Activated CD8-positive, alpha-beta T cell treated with anti-CD3 and anti-CD28 coated beads, Interleukin-2, amount 10 ng/mL, durations not matched to agents 7 days and 5 days (primary cell): Measurements from ENCODE around the gene SCN2B. TPM values are rescaled to one million over a fixed set of nuclear protein-coding genes. Genes with fewer than 3 reads are reported as not detected.

ENCODE experiments used
- ATAC-seq: fragments of 150-1000 bp; cut with Tn5 transposase; one replicate; pipeline ENCODE4 v1.10.0; 2021; ENCODE audit warnings: moderate library complexity
- CTCF ChIA-PET: fragments of 350-600 bp; sonication (Branson Sonifier 250); formaldehyde crosslinking; loops from one replicate; lab custom pipeline; 2021; ENCODE audit warnings: antibody characterized with exemption; lab: Charles Lee
- POLR2A ChIA-PET: fragments of 350-600 bp; sonication (Branson Sonifier 250); formaldehyde crosslinking; loops from one replicate; lab custom pipeline; 2021; ENCODE audit warnings: antibody characterized with exemption; lab: Charles Lee
- DNase-seq: peaks from one replicate; pipeline ENCODE4 v3.0.0-alpha.2; 2020
- H3K27ac Mint-ChIP-seq: one replicate; pipeline ENCODE4 v1.8.0; 2021; ENCODE audit warnings: mild to moderate bottlenecking, mixed read lengths
- H3K27me3 Mint-ChIP-seq: one replicate; pipeline ENCODE4 v1.8.0; 2021; ENCODE audit warnings: low read depth, mixed read lengths
- H3K36me3 Mint-ChIP-seq: one replicate; pipeline ENCODE4 v1.8.0; 2021; ENCODE audit warnings: low read depth, mixed read lengths
- H3K4me1 Mint-ChIP-seq: one replicate; pipeline ENCODE4 v1.8.0; 2021; ENCODE audit warnings: low read depth, mixed read lengths
- H3K4me3 Mint-ChIP-seq: one replicate; pipeline ENCODE4 v1.8.0; 2021; ENCODE audit warnings: mild to moderate bottlenecking, mixed read lengths
- H3K9me3 Mint-ChIP-seq: one replicate; pipeline ENCODE4 v1.8.0; 2022; ENCODE audit warnings: mixed read lengths; ENCODE audit not compliant: insufficient read depth
- total RNA-seq, 2 experiments: library from RNA; stranded (reverse); gene quantifications; one replicate each; pipeline ENCODE4 v1.2.3, GENCODE V29; 2021

Gene SCN2B
- total RNA-seq, 2 experiments from 2014 or later: not detected

DNA sequence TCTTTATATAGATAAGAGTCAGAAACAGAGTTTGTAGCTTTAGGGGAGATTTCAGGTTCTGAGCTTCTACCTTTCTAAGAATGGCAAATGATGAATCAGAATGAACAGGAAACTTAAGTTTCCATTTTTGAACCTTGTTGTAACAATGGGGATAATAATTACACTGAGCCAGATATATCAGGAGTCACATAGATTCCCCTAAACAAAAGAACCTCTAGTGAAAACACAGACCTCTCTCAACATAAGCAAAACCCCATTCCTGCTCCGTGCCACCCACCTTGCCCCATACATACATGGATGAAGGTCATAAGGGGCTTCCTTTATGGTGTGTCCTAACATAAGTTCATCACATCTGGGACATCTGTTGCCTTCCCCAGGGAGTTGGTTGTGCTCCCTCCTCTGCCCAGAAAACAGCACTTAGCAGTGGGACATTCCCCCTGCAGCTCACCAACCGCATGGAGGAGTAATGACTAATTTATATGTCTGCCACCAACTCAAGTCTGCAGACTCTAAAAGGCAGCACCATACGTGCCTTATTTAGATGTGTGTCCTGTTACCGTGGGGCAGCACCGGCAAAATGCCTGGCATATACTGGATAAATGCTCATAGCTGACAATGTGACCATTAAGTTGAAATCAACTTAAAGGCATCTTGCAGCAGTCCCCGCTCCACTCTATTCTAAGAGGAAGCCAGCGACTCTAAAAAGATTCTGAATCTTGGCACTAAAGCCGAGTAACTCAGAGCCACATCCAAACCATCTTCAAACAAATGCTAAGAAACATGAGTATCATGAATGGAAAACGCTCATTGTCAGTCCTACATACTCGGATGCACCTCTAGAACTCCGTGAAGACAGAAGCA lies 40.4 kb upstream of the SCN2B start:
- ATAC-seq (peak; percentile 52), DNase-seq (peak; percentile 56)
- POLR2A ChIA-PET: interaction anchor here (0.6 to 11.8 kb wide), 11 partner anchors 9 to 123 kb away, joined by 3 to 106 read pairs (median 6); partner anchors contain the start of genes JAML, MPZL2 and MPZL3
- H3K4me1 Mint-ChIP-seq: peaks cover 98% of the 10 kb centered on the region
- no peaks in the 10 kb centered on the region for H3K9me3 Mint-ChIP-seq
- peak overlapping the region; percentile 76 for H3K4me3 Mint-ChIP-seq
- H3K27me3 Mint-ChIP-seq: no peaks in the 10 kb centered on the region
- CTCF ChIA-PET: interaction anchor here (0.6 to 10.1 kb wide), 17 partner anchors 7 to 146 kb away, joined by 3 to 128 read pairs (median 3); partner anchors contain the start of genes CD3D and JAML
- H3K27ac Mint-ChIP-seq: peak overlapping the region; percentile 94
- peaks cover 82% of the 10 kb centered on the region for H3K36me3 Mint-ChIP-seq

DNA sequence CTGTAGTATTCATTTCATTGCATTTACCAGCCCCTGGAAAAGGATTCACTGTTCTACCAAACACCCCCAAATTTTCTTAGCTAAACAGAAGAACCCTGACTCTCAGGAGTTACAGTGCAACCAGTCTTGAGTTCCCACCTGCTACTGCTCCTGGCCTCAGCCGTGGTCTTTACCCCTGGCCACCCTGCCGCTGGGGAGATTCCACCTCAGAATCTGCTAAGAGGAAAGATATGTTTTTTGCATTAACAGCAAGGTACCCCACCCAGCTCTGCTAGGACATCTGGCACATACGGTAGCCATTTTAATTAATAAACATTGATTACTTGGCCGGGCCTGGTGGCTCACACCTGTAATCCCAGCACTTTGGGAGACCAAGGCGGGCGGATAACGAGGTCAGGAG lies 39.3 kb upstream of the SCN2B start:
- DNase-seq: no peak
- ATAC-seq: no peak
- H3K27me3 Mint-ChIP-seq: no peaks in the 10 kb centered on the region

DNA sequence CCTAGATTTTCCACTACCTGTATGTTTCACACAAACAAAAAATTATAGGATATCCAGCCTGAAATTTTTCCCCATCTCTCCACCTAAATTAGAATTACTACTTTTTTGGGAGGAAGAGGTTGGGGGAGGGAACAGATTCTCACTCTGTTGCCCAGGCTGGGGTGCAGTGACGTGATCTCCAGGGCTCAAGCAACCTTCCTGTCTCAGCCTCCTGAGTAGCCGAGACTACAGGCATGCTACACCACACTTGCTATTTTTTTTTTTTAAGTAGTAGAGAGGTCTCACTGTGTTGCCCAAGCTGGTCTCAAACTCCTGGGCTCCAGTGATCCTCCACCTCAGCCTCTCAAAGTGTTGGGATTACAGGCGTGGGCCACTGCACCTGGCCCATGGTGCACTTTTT lies 38.8 kb upstream of the SCN2B start:
- POLR2A ChIA-PET: interaction anchor here (0.8 to 11.8 kb wide), 8 partner anchors 10 to 129 kb away, joined by 3 to 106 read pairs (median 10); partner anchors contain the start of genes CD3G, JAML and MPZL3
- H3K9me3 Mint-ChIP-seq: no peaks in the 10 kb centered on the region
- H3K4me1 Mint-ChIP-seq: peaks cover 99% of the 10 kb centered on the region
- CTCF ChIA-PET: interaction anchor here (0.9 to 10.1 kb wide), 13 partner anchors 9 to 136 kb away, joined by 3 to 128 read pairs (median 5); partner anchors contain the start of genes CD3E, JAML and MPZL3
- H3K27me3 Mint-ChIP-seq: no peaks in the 10 kb centered on the region
- H3K36me3 Mint-ChIP-seq: peaks cover 85% of the 10 kb centered on the region
- DNase-seq (peak; percentile 66), ATAC-seq (peak; percentile 66)
- H3K4me3 Mint-ChIP-seq: peak overlapping the region; percentile 76
- H3K27ac Mint-ChIP-seq: peak overlapping the region; percentile 94

More for the DNA sequence above, 39.3 kb upstream of the SCN2B start:
- peaks cover 83% of the 10 kb centered on the region for H3K36me3 Mint-ChIP-seq
- H3K4me3 Mint-ChIP-seq: peak overlapping the region; percentile 76
- H3K4me1 Mint-ChIP-seq: peaks cover 98% of the 10 kb centered on the region
- peak overlapping the region; percentile 94 for H3K27ac Mint-ChIP-seq
- ChIA-PET CTCF (interaction anchor here (1.0 to 10.1 kb wide), 13 partner anchors 8 to 126 kb away, joined by 3 to 128 read pairs (median 6); partner anchors contain the start of genes CD3D and JAML), POLR2A (interaction anchor here (0.8 to 11.8 kb wide), 9 partner anchors 10 to 129 kb away, joined by 3 to 106 read pairs (median 6); partner anchors contain the start of genes CD3G, JAML and MPZL3)
- no peaks in the 10 kb centered on the region for H3K9me3 Mint-ChIP-seq

DNA sequence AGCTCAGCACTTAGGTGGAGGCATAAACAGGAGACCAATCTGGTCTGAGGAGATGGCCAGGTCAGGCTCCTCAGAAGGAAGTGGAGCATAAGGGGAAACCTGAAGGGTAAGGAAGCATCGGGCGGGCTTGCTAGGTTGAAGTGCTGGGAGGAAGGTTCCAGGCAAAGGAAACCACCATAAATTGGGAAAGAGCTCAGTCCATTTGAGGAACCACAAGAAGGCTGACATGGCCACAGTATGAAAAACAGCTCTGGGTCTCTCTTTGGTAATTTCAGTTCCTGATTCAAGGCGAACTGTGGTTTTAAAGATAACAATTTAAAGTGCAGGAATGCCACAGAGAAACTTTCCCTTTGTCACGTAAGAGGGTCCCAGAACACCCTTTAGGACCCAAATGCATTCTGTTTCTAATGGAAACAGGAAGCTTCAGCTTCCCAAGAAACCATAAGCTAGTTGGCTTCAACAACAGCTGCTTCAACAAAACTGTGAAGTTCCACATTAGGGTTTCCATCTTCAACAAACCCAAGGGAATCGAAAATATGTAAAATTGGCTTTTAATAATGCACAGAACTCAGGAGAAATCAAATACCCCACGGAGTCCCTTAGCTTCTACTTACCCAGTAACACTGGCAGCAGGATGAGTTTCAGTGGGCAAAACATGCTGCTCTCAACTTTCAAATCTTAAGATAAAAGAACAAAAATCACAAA lies 37.9 kb upstream of the SCN2B start:
- Mint-ChIP-seq H3K4me1 (peaks cover 95% of the 10 kb centered on the region), H3K4me3 (peak overlapping the region; percentile 76), H3K9me3 (no peaks in the 10 kb centered on the region), H3K27me3 (no peaks in the 10 kb centered on the region), H3K27ac (peak overlapping the region; percentile 94), H3K36me3 (peaks cover 82% of the 10 kb centered on the region)
- no peak for ATAC-seq
- ChIA-PET POLR2A (interaction anchor here (0.6 to 11.8 kb wide), 11 partner anchors 8 to 576 kb away, joined by 3 to 106 read pairs (median 5); partner anchors contain the start of genes JAML and MPZL3), CTCF (interaction anchor here (0.7 to 10.1 kb wide), 19 partner anchors 9 to 137 kb away, joined by 3 to 128 read pairs (median 4); partner anchors contain the start of genes CD3E, JAML, MPZL2 and MPZL3)
- no peak for DNase-seq

DNA sequence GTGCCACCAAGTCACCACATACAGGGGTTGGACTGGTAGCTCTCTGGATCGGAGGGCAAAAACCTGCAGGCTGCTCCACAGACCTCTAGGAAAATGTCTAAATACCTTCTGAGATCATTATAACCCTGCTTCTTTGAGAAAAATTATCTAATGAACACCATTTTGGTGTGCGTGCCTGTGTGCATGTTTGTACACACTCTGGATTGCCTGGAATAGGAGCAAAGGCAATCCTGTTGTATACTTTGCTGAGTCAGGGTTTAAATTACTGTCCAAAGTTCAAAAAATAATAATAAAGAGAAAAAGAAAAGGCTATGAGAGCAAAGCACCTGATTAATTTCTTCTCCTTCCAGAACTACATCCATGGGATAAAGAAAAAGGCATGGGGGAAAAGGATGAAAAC lies 37.3 kb upstream of the SCN2B start:
- ChIA-PET CTCF (interaction anchor here (0.8 to 10.1 kb wide), 14 partner anchors 8 to 98 kb away, joined by 3 to 128 read pairs (median 5); partner anchors contain the start of genes CD3E, JAML, MPZL2 and MPZL3), POLR2A (interaction anchor here (0.7 to 11.8 kb wide), 10 partner anchors 9 to 577 kb away, joined by 3 to 106 read pairs (median 6); partner anchors contain the start of genes JAML and MPZL3)
- Mint-ChIP-seq H3K4me3 (peak overlapping the region; percentile 76), H3K27ac (peak overlapping the region; percentile 94), H3K27me3 (no peaks in the 10 kb centered on the region), H3K4me1 (peaks cover 95% of the 10 kb centered on the region), H3K9me3 (no peaks in the 10 kb centered on the region), H3K36me3 (peaks cover 82% of the 10 kb centered on the region)
- no peak for ATAC-seq
- DNase-seq: no peak

DNA sequence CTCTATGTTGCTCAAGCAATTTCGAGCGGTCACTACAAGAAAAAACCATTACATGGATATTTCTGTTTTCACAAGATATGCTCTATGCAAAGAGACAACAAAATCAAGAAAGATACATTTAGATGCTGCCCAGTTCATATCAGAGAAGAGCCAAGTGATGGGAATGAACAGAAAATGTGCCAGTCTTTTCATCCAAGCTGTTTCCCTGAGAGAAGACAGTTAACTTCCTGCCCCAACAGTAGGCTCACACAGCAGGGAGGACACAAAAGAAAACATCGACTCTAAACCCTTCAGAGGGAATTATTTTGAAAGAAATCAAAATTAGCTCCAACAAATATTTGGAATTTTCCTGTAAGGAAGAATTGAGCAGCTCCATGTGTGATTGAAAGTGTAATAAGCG lies 36.8 kb upstream of the SCN2B start:
- Mint-ChIP-seq H3K36me3 (peaks cover 79% of the 10 kb centered on the region), H3K27me3 (no peaks in the 10 kb centered on the region), H3K27ac (peak overlapping the region; percentile 94), H3K4me3 (peak overlapping the region; percentile 76), H3K4me1 (peaks cover 93% of the 10 kb centered on the region), H3K9me3 (no peaks in the 10 kb centered on the region)
- CTCF ChIA-PET: interaction anchor here (0.8 to 10.1 kb wide), 11 partner anchors 8 to 98 kb away, joined by 3 to 128 read pairs (median 5); partner anchors contain the start of genes JAML, MPZL2 and MPZL3
- no peak for DNase-seq
- POLR2A ChIA-PET: interaction anchor here (0.8 to 11.8 kb wide), 5 partner anchors 9 to 577 kb away, joined by 3 to 106 read pairs (median 7); partner anchors contain the start of gene JAML
- ATAC-seq: no peak

DNA sequence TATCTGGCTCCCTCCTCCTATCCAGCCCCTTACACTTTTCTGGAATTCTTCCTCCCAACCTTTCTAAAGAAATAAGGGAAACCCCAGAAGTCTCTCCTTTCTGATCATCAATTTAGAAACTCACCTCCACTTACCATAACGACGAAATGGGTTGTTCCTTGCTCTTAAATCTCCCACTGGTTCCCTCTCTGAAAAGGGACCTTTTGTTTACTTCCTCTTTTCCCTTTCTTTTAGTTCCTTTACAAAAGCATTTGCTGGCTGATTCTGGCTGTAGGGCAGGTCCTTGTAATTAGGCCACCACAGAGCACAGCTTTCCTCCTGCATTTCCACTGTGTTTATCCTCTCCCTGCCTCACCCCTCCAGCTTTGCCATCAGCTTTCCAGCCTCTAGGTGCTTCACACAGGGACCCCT lies 36.3 kb upstream of the SCN2B start:
- peak overlapping the region; percentile 94 for H3K27ac Mint-ChIP-seq
- ATAC-seq (no peak), DNase-seq (no peak)
- H3K9me3 Mint-ChIP-seq: no peaks in the 10 kb centered on the region
- H3K4me3 Mint-ChIP-seq: peak overlapping the region; percentile 76
- H3K27me3 Mint-ChIP-seq: no peaks in the 10 kb centered on the region
- CTCF ChIA-PET: interaction anchor here (1.3 to 10.0 kb wide), 5 partner anchors 11 to 71 kb away, joined by 3 to 88 read pairs (median 16); partner anchors contain the start of genes JAML and MPZL3
- POLR2A ChIA-PET: interaction anchor here (0.8 to 11.8 kb wide), 4 partner anchors 9 to 93 kb away, joined by 3 to 106 read pairs (median 54); partner anchors contain the start of gene JAML
- H3K36me3 Mint-ChIP-seq: peaks cover 80% of the 10 kb centered on the region
- peaks cover 93% of the 10 kb centered on the region for H3K4me1 Mint-ChIP-seq

DNA sequence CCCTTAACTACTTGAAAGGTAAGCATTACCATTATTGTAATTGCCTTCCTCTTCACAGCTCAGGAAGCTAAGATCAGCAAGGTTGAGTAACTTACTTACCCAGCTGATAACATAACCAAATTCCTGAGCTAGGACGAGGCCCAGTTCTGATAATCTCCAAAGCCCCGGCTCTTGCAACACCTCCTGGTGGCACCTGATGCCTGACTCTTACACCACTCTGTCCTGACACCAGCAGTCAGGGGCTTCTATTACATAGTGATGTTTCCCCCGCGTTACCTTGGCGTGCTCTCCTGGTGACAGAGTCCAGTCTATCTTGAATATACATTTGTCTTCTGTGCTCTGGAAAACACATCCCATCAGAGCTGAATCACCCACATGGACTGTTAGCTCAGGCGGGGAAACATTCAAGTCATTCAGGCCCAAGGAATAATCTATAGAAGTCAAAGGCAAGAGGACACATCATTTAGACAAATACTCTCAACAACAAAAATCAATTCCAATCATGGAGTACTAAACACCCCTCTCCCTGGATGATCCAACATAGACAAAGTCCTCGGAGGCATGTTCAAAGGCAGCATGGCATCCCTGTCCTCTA lies 35.8 kb upstream of the SCN2B start:
- Mint-ChIP-seq H3K27me3 (no peaks in the 10 kb centered on the region), H3K27ac (peak overlapping the region; percentile 94), H3K4me3 (no peak overlapping the region), H3K36me3 (peaks cover 79% of the 10 kb centered on the region), H3K9me3 (no peaks in the 10 kb centered on the region), H3K4me1 (peaks cover 92% of the 10 kb centered on the region)
- no peak for DNase-seq
- ChIA-PET POLR2A (interaction anchor here (0.6 to 11.8 kb wide), 5 partner anchors 8 to 94 kb away, joined by 4 to 106 read pairs (median 7); partner anchors contain the start of gene JAML), CTCF (interaction anchor here (0.9 to 10.0 kb wide), 7 partner anchors 10 to 49 kb away, joined by 3 to 88 read pairs (median 12); partner anchors contain the start of genes JAML and MPZL3)
- no peak for ATAC-seq

DNA sequence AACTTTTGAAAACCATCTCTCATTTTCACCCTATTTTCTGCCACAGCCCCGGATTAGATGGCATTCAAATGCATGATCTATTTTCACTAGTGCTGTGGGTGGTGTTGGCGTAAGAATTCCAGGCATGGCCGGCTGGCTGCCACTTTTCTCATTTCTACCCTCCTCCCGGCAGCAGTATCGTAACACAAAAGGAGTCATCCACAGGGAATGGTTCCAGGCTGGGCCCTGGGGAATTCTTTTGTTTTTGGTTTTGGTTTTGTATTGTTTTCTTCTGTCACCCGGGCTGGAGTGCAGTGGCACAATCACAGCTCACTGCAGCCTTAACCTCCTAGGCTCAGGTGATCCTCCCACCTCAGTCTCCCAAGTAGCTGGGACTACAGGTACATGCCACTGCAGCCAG lies 34.6 kb upstream of the SCN2B start:
- peaks cover 93% of the 10 kb centered on the region for H3K4me1 Mint-ChIP-seq
- ChIA-PET POLR2A (interaction anchor here (1.3 to 11.8 kb wide), 3 partner anchors 8 to 15 kb away, joined by 3 to 106 read pairs (median 5); partner anchors contain the start of gene JAML), CTCF (interaction anchor here (1.3 to 10.0 kb wide), 4 partner anchors 9 to 41 kb away, joined by 3 to 88 read pairs (median 46); partner anchors contain the start of genes JAML and MPZL3)
- peak overlapping the region; percentile 58 for H3K27ac Mint-ChIP-seq
- no peak for ATAC-seq
- H3K9me3 Mint-ChIP-seq: no peaks in the 10 kb centered on the region
- H3K4me3 Mint-ChIP-seq: no peak overlapping the region
- H3K27me3 Mint-ChIP-seq: no peaks in the 10 kb centered on the region
- H3K36me3 Mint-ChIP-seq: peaks cover 80% of the 10 kb centered on the region
- no peak for DNase-seq

DNA sequence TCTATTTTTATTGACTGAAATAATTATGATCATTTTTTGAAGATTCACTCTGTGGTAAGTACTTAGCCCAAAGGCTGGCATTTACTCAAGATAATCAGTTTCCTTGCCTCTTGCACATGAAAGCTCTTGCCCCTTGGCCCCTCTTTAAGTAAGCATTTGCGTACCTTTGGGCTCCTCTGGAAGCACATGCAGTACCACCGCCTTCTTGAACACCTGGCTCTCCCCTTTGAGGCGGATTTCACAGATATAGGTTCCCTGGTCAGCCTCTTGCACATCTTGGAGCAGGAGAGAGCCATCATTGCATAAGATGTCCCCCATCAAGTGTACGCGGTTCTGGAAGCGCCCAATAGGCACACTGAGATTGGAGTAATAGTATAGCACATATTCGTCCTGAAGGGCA lies 33.9 kb upstream of the SCN2B start:
- peak overlapping the region; percentile 58 for H3K27ac Mint-ChIP-seq
- H3K9me3 Mint-ChIP-seq: no peaks in the 10 kb centered on the region
- H3K4me1 Mint-ChIP-seq: peaks cover 93% of the 10 kb centered on the region
- no peaks in the 10 kb centered on the region for H3K27me3 Mint-ChIP-seq
- H3K36me3 Mint-ChIP-seq: peaks cover 77% of the 10 kb centered on the region
- no peak for DNase-seq
- ChIA-PET CTCF (interaction anchor here (1.7 to 10.0 kb wide), 4 partner anchors 8 to 94 kb away, joined by 4 to 88 read pairs (median 46); partner anchors contain the start of genes CD3E and JAML), POLR2A (interaction anchor here (1.2 to 11.8 kb wide), 3 partner anchors 8 to 15 kb away, joined by 3 to 106 read pairs (median 6); partner anchors contain the start of gene JAML)
- H3K4me3 Mint-ChIP-seq: no peak overlapping the region
- ATAC-seq: no peak
